Glutamatergic neuron (in vitro differentiated cells): Measurements from ENCODE around the gene NSFL1C. TPM values are rescaled to one million over a fixed set of nuclear protein-coding genes. Genes with fewer than 3 reads are reported as not detected.
A peak's percentile ranks its signal among the peaks of the same experiment; 100 is the strongest.

Experiments
- DNase-seq: peaks from one replicate; pipeline ENCODE4 v3.0.0; 2022
- H3K27ac Mint-ChIP-seq: one replicate; pipeline ENCODE4 v1.8.0; 2020; ENCODE audit warnings: mild to moderate bottlenecking, mixed read lengths, inconsistent platforms; ENCODE audit not compliant: unreplicated experiment
- H3K27me3 Mint-ChIP-seq: one replicate; pipeline ENCODE4 v1.8.0; 2020; ENCODE audit warnings: mild to moderate bottlenecking, moderate library complexity, mixed read lengths, inconsistent platforms; ENCODE audit not compliant: unreplicated experiment
- H3K36me3 Mint-ChIP-seq: one replicate; pipeline ENCODE4 v1.8.0; 2020; ENCODE audit warnings: mild to moderate bottlenecking, mixed read lengths, inconsistent platforms; ENCODE audit not compliant: unreplicated experiment
- H3K4me1 Mint-ChIP-seq: one replicate; pipeline ENCODE4 v1.8.0; 2020; ENCODE audit warnings: mild to moderate bottlenecking, low read depth, mixed read lengths, inconsistent platforms; ENCODE audit not compliant: unreplicated experiment
- H3K4me3 Mint-ChIP-seq: one replicate; pipeline ENCODE4 v1.8.0; 2020; ENCODE audit warnings: mild to moderate bottlenecking, mixed read lengths, inconsistent platforms; ENCODE audit not compliant: unreplicated experiment
- H3K9me3 Mint-ChIP-seq: one replicate; pipeline ENCODE4 v1.8.0; 2020; ENCODE audit warnings: mild to moderate bottlenecking, moderate library complexity, mixed read lengths, inconsistent platforms; ENCODE audit not compliant: unreplicated experiment
- CTCF ChIP-seq: fragments of 200-600 bp; sonication (generic); IDR thresholded peaks from one replicate; pipeline ENCODE4 v1.5.0; 2021; ENCODE audit not compliant: partially characterized antibody, unreplicated experiment
- total RNA-seq: library from RNA; stranded (reverse); fragmentation: NEBNext Ultra II Directional; extraction: Animal tissue kit (Norgen Biotek cat#: 25700); gene quantifications from one replicate; pipeline ENCODE4 v1.2.1, GENCODE V29; 2021; ENCODE audit not compliant: unreplicated experiment

NSFL1C gene
- total RNA-seq, 1 donor from 2014 or later: 71.4 TPM

DNA sequence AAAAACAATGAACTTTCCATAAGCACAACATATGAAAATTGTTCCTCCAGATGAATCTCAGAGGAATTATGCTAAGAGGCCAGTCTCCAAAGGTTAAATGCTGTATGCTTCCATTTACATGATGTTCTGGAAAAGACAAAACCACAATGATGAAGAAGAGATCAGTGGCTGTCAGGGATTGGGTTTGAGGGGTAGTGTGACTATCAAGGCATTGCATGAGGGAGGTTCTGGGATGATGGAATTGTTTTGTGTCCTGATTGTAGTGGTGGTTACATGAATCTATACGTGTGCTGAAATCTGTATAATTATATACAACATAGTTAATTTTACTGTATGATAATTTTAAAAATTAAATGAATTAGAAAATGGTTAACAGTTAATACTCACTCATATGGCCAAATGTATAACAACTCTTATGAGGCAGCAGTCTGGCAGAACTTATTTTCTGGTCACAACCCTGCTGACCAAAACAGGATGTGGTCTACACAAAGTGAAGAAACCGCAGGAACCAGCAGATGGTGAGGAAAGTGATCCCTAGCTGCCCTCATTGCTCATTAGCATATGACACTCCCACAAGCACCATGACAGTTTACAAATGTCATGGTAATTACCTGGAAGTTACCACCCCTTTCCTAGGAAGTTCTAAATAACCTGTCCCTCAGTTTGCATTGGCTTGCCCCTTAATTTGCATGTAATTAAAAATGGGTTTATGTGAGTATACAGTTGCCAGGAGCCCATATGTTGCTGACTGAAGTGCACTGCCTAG, 31.9 kb downstream of the NSFL1C start:
- Mint-ChIP-seq H3K27me3 (peaks cover 3% of the 10 kb centered on the region), H3K4me3 (no peak overlapping the region), H3K4me1 (no peaks in the 10 kb centered on the region), H3K27ac (peak overlapping the region; percentile 22), H3K9me3 (no peaks in the 10 kb centered on the region), H3K36me3 (peaks cover 5% of the 10 kb centered on the region)
- no peak for TF ChIP-seq CTCF
- DNase-seq: no peak

GRCh38 chr20:1431158-1431557, 35.5 kb downstream of the NSFL1C start:
- no peak for TF ChIP-seq CTCF
- Mint-ChIP-seq H3K4me3 (no peak overlapping the region), H3K9me3 (no peaks in the 10 kb centered on the region), H3K36me3 (peaks cover 5% of the 10 kb centered on the region), H3K4me1 (peaks cover 5% of the 10 kb centered on the region), H3K27me3 (no peaks in the 10 kb centered on the region), H3K27ac (no peak overlapping the region)
- no peak for DNase-seq

DNA sequence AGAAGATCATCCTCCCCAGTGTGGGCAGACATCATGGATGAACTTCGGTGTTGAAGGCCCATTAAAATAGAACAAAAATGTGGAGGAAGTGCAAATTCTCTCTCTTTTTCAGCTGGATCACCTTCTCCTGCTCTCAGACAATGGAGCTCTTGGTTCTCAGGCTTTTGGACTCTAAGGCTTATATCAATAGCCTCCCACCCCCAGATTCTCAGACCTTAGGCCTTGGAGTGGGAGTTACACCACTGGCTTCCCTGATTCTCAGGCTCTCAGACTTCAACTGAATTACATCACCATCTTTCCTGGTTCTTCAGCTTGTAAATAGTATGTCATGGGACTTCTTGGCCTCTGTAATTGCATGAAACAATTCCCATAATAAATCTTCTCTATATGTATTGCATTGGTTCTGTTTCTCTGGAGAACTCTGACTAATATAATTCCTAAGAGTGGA, 36.6 kb downstream of the NSFL1C start:
- Mint-ChIP-seq H3K4me1 (peaks cover 5% of the 10 kb centered on the region), H3K27me3 (peaks cover 2% of the 10 kb centered on the region), H3K4me3 (no peak overlapping the region), H3K36me3 (peaks cover 5% of the 10 kb centered on the region), H3K27ac (no peak overlapping the region), H3K9me3 (no peaks in the 10 kb centered on the region)
- no peak for DNase-seq
- no peak for TF ChIP-seq CTCF

- H3K9me3 Mint-ChIP-seq: no peaks in the 10 kb centered on the region
Measured at GRCh38 chr20:1429143-1429728, 37.4 kb downstream of the NSFL1C start.

More at GRCh38 chr20:1429143-1429728, 37.4 kb downstream of the NSFL1C start:
- DNase-seq: no peak
- Mint-ChIP-seq H3K4me3 (no peak overlapping the region), H3K27ac (no peak overlapping the region), H3K4me1 (peaks cover 5% of the 10 kb centered on the region), H3K36me3 (peaks cover 1% of the 10 kb centered on the region), H3K27me3 (peaks cover 4% of the 10 kb centered on the region)
- no peak for TF ChIP-seq CTCF
